ENCODE data around the gene PCDHGA4.
A peak's percentile ranks its signal among the peaks of the same experiment; 100 is the strongest.
"Not testable (repeated sequence)": the region's sequence is repeated elsewhere in the genome, so short reads cannot be mapped to it uniquely, and the experiment has no call there.

PCDHGA4 gene

GRCh38 chr5:141338538-141339306 is 16.1 kb upstream of the PCDHGA4 start, which contains the start of gene PCDHGA2:
PCDHGA2 (plus strand) TSS chr5:141338760.
- DNase-seq (no peak), ATAC-seq (replicated peaks) (no peak)
- peak within 1 kb of the TSS in 1 of 2 donors; percentile 39 for H3K4me3 Mint-ChIP-seq
- peaks cover 8 to 17% of the 10 kb centered on the region in 2 donors for H3K36me3 Mint-ChIP-seq
- H3K9me3 Mint-ChIP-seq, result peaks cover 32 to 35% of the 10 kb centered on the region in 2 donors
- no peaks in the 10 kb centered on the region for H3K4me1 Mint-ChIP-seq
- H3K27me3 Mint-ChIP-seq, result peaks cover 79 to 98% of the 10 kb centered on the region in 2 donors
- H3K27ac Mint-ChIP-seq, result peak within 1 kb of the TSS; percentile 37

DNA sequence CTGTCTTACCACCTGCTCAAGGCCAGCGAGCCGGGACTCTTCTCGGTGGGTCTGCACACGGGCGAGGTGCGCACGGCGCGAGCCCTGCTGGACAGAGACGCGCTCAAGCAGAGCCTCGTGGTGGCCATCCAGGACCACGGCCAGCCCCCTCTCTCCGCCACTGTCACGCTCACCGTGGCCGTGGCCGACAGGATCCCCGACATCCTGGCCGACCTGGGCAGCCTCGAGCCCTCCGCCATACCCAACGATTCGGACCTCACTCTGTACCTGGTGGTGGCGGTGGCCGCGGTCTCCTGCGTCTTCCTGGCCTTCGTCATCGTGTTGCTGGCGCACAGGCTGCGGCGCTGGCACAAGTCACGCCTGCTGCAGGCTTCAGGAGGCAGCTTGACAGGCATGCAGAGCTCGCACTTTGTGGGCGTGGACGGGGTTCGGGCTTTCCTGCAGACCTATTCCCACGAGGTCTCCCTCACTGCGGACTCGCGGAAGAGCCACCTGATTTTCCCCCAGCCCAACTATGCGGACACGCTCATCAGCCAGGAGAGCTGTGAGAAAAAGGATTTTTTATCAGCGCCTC is 14.0 kb upstream of the PCDHGA4 start:
- DNase-seq; H3K4me1 Mint-ChIP-seq; H3K27ac Mint-ChIP-seq; ATAC-seq (replicated peaks); H3K4me3 Mint-ChIP-seq: not testable (repeated sequence)
- Mint-ChIP-seq H3K9me3 (peaks cover 29 to 37% of the 10 kb centered on the region in 2 donors), H3K36me3 (peaks cover 11 to 21% of the 10 kb centered on the region in 2 donors), H3K27me3 (peaks cover 78 to 98% of the 10 kb centered on the region in 2 donors)

DNA sequence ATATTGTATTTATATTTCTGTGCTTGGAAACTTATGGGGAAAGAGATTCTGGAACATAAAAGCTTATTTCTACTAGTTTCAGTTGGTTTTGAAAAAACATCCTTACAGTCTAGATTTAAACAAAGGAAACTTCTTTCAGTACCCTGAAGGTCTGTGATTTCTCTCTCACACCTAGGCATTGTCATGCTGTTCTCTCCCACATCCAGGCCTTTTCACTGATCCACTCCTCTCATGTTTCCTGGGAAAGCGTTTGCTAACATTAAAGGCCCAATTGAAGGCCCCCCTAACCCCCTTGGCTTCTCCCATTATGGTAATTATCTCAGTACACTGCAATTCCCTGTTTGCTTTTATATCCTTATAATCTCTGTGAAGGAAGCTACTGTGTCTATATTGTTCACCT is 12.0 kb upstream of the PCDHGA4 start:
- Mint-ChIP-seq H3K9me3 (peaks cover 31 to 32% of the 10 kb centered on the region in 2 donors), H3K27ac (no peak overlapping the region), H3K27me3 (peaks cover 69 to 93% of the 10 kb centered on the region in 2 donors), H3K4me3 (no peak overlapping the region), H3K4me1 (no peaks in the 10 kb centered on the region), H3K36me3 (peaks cover 13 to 29% of the 10 kb centered on the region in 2 donors)
- ATAC-seq (replicated peaks) (no peak), DNase-seq (no peak)

DNA sequence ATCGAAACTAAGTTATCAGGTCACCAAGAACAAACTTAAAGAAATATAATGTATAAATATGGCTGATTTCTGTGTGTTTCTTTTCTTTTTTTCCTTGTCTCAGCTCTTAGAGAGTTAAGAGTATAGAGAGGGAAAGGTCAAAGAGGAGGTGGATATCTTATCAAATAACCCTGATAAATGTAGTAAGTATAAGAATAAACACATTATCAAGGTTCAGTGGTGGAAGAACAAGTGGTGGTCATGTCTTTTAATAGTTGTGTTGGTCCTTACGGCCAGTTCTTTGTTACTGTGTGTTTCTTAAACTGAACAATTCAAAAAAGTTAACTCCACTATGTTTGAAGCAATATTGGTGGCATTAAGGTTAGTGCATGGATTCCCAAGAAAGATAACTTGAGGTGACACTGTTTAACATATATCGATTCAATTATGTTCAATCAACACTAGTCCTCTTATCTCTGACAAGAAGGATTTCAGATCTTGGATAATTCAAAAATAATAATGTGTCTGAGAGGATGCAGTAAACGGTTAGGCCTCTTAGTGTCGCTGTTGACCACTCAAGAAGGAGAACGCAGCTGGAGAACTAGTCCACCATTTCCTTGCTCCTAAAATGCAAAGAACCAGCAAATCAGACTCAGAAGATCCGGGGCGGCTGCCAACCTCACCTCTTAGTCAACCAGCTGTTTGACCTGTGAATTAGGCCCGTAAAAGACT is 11.4 kb upstream of the PCDHGA4 start, which contains the start of gene PCDHGA3:
Gene PCDHGA3 (plus strand): TSS at position 588 of the 711 bp plus-strand sequence. CDS start 205 bp downstream, outside the sequence.
- ATAC-seq (replicated peaks) (no peak), DNase-seq (no peak)
- Mint-ChIP-seq H3K9me3 (peaks cover 26 to 29% of the 10 kb centered on the region in 2 donors), H3K4me1 (no peaks in the 10 kb centered on the region), H3K36me3 (peaks cover 13 to 25% of the 10 kb centered on the region in 2 donors), H3K4me3 (peak within 1 kb of the TSS; percentile 36 to 65), H3K27me3 (peaks cover 64 to 89% of the 10 kb centered on the region in 2 donors), H3K27ac (peak within 1 kb of the TSS; percentile 14)

DNA sequence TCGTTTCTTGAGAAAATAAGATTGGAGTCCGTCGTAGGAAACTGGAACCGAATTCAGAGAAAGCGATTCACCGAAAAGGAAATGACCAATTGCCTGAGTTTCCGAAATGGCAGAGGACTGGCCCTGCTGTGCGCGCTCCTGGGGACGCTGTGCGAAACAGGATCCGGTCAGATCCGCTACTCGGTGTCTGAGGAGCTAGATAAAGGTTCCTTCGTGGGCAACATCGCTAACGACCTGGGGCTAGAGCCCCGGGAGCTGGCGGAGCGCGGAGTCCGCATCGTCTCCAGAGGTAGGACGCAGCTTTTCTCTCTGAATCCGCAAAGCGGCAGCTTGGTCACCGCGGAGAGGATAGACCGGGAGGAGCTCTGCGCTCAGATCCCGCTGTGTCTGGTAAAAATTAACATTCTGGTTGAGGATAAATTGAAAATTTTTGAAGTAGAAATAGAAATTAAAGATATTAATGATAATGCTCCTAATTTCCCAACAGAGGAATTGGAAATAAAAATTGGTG is 10.8 kb upstream of the PCDHGA4 start:
- Mint-ChIP-seq H3K36me3 (peaks cover 13 to 25% of the 10 kb centered on the region in 2 donors), H3K9me3 (peaks cover 26% of the 10 kb centered on the region in 2 donors), H3K4me3 (peak overlapping the region; percentile 36 to 65), H3K27ac (peak overlapping the region; percentile 14), H3K4me1 (no peaks in the 10 kb centered on the region), H3K27me3 (peaks cover 63 to 89% of the 10 kb centered on the region in 2 donors)
- DNase-seq (no peak), ATAC-seq (replicated peaks) (no peak)

- Mint-ChIP-seq H3K4me3 (peak overlapping the region in 1 of 2 donors; percentile 21), H3K27ac (no peak overlapping the region), H3K36me3 (peaks cover 15 to 26% of the 10 kb centered on the region in 2 donors), H3K27me3 (peaks cover 60 to 84% of the 10 kb centered on the region in 2 donors), H3K4me1 (no peaks in the 10 kb centered on the region), H3K9me3 (peaks cover 25 to 30% of the 10 kb centered on the region in 2 donors)
- no peak for DNase-seq
- ATAC-seq (replicated peaks), result no peak
These were observed 9.5 kb upstream of the PCDHGA4 start for GRCh38 chr5:141345327-141345726.

DNA sequence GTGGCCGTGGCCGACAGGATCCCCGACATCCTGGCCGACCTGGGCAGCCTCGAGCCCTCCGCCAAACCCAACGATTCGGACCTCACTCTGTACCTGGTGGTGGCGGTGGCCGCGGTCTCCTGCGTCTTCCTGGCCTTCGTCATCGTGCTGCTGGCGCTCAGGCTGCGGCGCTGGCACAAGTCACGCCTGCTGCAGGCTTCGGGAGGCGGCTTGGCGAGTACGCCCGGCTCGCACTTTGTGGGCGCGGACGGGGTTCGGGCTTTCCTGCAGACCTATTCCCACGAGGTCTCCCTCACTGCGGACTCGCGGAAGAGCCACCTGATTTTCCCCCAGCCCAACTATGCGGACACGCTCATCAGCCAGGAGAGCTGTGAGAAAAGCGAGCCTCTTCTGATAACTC is 8.8 kb upstream of the PCDHGA4 start:
- Mint-ChIP-seq H3K36me3 (peaks cover 11 to 25% of the 10 kb centered on the region in 2 donors), H3K9me3 (peaks cover 22 to 27% of the 10 kb centered on the region in 2 donors), H3K27me3 (peaks cover 63 to 84% of the 10 kb centered on the region in 2 donors)
- not testable (repeated sequence) for H3K4me3 Mint-ChIP-seq; DNase-seq; H3K4me1 Mint-ChIP-seq; ATAC-seq (replicated peaks); H3K27ac Mint-ChIP-seq

GRCh38 chr5:141349917-141350619 is 4.8 kb upstream of the PCDHGA4 start, which contains the start of gene PCDHGB1:
PCDHGB1 (plus strand) TSS chr5:141350099; CDS start chr5:141350261, 162 bp downstream.
- ATAC-seq (replicated peaks), result no peak
- H3K36me3 Mint-ChIP-seq, result peaks cover 14 to 27% of the 10 kb centered on the region in 2 donors
- peaks cover 0 to 1% of the 10 kb centered on the region in 2 donors for H3K4me1 Mint-ChIP-seq
- H3K27ac Mint-ChIP-seq, result no peak within 1 kb of the TSS
- H3K9me3 Mint-ChIP-seq, result peaks cover 19 to 22% of the 10 kb centered on the region in 2 donors
- H3K4me3 Mint-ChIP-seq, result peak within 1 kb of the TSS in 1 of 2 donors; percentile 44
- no peak for DNase-seq
- peaks cover 54 to 74% of the 10 kb centered on the region in 2 donors for H3K27me3 Mint-ChIP-seq

- ATAC-seq (replicated peaks), result no peak
- Mint-ChIP-seq H3K27me3 (peaks cover 63 to 74% of the 10 kb centered on the region in 2 donors), H3K9me3 (peaks cover 19 to 20% of the 10 kb centered on the region in 2 donors), H3K36me3 (peaks cover 11 to 19% of the 10 kb centered on the region in 2 donors), H3K27ac (no peak overlapping the region), H3K4me3 (no peak overlapping the region), H3K4me1 (peaks cover 0 to 1% of the 10 kb centered on the region in 2 donors)
- no peak for DNase-seq
These were observed 3.2 kb upstream of the PCDHGA4 start for GRCh38 chr5:141351591-141351990.

DNA sequence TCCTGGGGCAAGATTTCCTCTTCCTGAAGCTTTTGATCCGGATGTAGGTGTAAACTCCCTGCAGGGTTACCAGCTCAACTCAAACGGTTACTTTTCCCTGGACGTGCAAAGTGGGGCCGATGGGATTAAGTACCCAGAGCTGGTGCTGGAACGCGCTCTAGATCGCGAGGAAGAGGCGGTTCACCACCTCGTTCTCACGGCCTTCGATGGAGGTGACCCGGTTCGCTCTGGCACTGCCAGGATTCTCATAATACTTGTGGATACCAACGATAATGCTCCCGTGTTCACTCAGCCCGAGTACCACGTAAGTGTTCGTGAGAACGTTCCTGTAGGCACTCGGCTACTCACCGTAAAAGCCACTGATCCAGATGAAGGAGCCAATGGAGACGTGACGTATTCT is 820 bp downstream of the PCDHGA4 start:
- peaks cover 11 to 14% of the 10 kb centered on the region in 2 donors for H3K36me3 Mint-ChIP-seq
- H3K4me3 Mint-ChIP-seq, result no peak overlapping the region
- H3K27me3 Mint-ChIP-seq, result peaks cover 65 to 83% of the 10 kb centered on the region in 2 donors
- H3K4me1 Mint-ChIP-seq, result peaks cover 0 to 1% of the 10 kb centered on the region in 2 donors
- no peak overlapping the region for H3K27ac Mint-ChIP-seq
- DNase-seq (no peak), ATAC-seq (replicated peaks) (no peak)
- H3K9me3 Mint-ChIP-seq, result peaks cover 12 to 19% of the 10 kb centered on the region in 2 donors

DNA sequence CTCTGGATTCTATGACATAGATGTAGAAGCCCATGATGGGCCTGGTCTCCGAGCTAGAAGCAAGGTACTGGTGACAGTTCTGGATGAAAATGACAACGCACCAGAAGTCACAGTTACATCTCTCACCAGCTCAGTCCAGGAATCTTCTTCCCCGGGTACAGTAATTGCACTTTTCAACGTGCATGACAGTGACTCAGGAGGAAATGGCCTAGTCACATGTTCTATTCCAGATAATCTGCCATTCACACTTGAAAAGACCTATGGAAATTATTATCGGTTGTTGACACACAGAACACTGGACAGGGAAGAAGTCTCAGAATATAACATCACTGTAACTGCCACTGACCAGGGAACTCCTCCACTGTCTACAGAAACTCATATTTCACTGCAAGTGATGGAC is 1.3 kb downstream of the PCDHGA4 start:
- H3K4me3 Mint-ChIP-seq, result no peak overlapping the region
- peaks cover 66 to 83% of the 10 kb centered on the region in 2 donors for H3K27me3 Mint-ChIP-seq
- peaks cover 0 to 1% of the 10 kb centered on the region in 2 donors for H3K4me1 Mint-ChIP-seq
- ATAC-seq (replicated peaks) (no peak), DNase-seq (no peak)
- H3K9me3 Mint-ChIP-seq, result peaks cover 16 to 21% of the 10 kb centered on the region in 2 donors
- no peak overlapping the region for H3K27ac Mint-ChIP-seq
- peaks cover 15 to 18% of the 10 kb centered on the region in 2 donors for H3K36me3 Mint-ChIP-seq

DNA sequence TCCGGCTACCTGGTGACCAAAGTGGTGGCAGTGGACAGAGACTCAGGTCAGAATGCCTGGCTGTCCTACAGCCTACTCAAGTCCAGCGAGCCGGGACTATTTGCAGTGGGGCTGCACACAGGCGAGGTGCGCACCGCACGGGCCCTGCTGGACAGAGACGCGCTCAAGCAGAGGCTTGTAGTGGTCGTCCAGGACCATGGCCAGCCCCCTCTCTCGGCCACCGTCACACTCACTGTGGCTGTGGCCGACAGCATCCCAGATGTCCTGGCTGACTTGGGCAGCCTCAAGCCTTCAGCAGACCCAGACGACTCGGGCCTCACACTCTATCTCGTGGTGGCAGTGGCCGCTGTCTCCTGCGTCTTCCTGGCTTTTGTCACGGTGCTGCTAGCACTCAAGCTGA is 2.1 kb downstream of the PCDHGA4 start:
- DNase-seq (no peak), ATAC-seq (replicated peaks) (no peak)
- peaks cover 0 to 1% of the 10 kb centered on the region in 2 donors for H3K4me1 Mint-ChIP-seq
- H3K9me3 Mint-ChIP-seq, result peaks cover 19 to 22% of the 10 kb centered on the region in 2 donors
- peaks cover 67 to 83% of the 10 kb centered on the region in 2 donors for H3K27me3 Mint-ChIP-seq
- no peak overlapping the region for H3K27ac Mint-ChIP-seq
- H3K36me3 Mint-ChIP-seq, result peaks cover 16 to 22% of the 10 kb centered on the region in 2 donors
- H3K4me3 Mint-ChIP-seq, result no peak overlapping the region

- Mint-ChIP-seq H3K4me3 (peak within 1 kb of the TSS; percentile 75 to 80), H3K27me3 (peaks cover 72 to 86% of the 10 kb centered on the region in 2 donors), H3K4me1 (no peaks in the 10 kb centered on the region), H3K36me3 (peaks cover 17 to 32% of the 10 kb centered on the region in 2 donors), H3K9me3 (peaks cover 15 to 26% of the 10 kb centered on the region in 2 donors), H3K27ac (peak within 1 kb of the TSS; percentile 67)
- ATAC-seq (replicated peaks), result peak; percentile 29 to 36
- DNase-seq, result no peak
These were observed 5.1 kb downstream of the PCDHGA4 start, which contains the start of gene PCDHGB2 for GRCh38 chr5:141359790-141360426. PCDHGB2 (plus strand) TSS chr5:141359994; CDS start chr5:141360136, 142 bp downstream.

All from stimulated activated naive B cell treated with anti-CD40 and anti-IgM and Interleukin-4, amounts not matched to agents 10 μg/mL and 1 μg/mL and 100 μg/mL, for 72 hours (primary cell).